Dermis blood vessel endothelial cell (primary cell): ENCODE data around the gene MPPE1. TPM values are rescaled to one million over a fixed set of nuclear protein-coding genes. Genes with fewer than 3 reads are reported as not detected.

Source experiments
- DNase-seq: peaks from one replicate; pipeline ENCODE4 v3.0.0; 2010
- total RNA-seq: library from RNA; depleted of rRNA; stranded (reverse); fragments of >200 nt; gene quantifications from 2 replicates; pipeline ENCODE4 v1.2.3, GENCODE V29; 2014

Gene MPPE1
- total RNA-seq, 1 donor from 2014 or later, result 14.6 TPM

GRCh38 chr18:11884396-11885030 lies 23.6 kb downstream of the MPPE1 start:
- DNase-seq, result no peak

GRCh38 chr18:11883153-11883552 lies 25.0 kb downstream of the MPPE1 start:
- DNase-seq, result peak; percentile 18

GRCh38 chr18:11882636-11883035 lies 25.5 kb downstream of the MPPE1 start:
- DNase-seq, result no peak

GRCh38 chr18:11880586-11881304 lies 27.4 kb downstream of the MPPE1 start:
- DNase-seq, result no peak

GRCh38 chr18:11877497-11878135 lies 30.5 kb downstream of the MPPE1 start:
- no peak for DNase-seq

GRCh38 chr18:11874676-11875075 lies 33.4 kb downstream of the MPPE1 start:
- DNase-seq, result no peak

GRCh38 chr18:11873670-11874340 lies 34.3 kb downstream of the MPPE1 start:
- no peak for DNase-seq

- peak; percentile 62 for DNase-seq
These were observed 35.5 kb downstream of the MPPE1 start for GRCh38 chr18:11872479-11873136.

- no peak for DNase-seq
These were observed 36.6 kb downstream of the MPPE1 start for GRCh38 chr18:11871501-11871900.

- no peak for DNase-seq
These were observed 39.9 kb downstream of the MPPE1 start for GRCh38 chr18:11868230-11868629.

GRCh38 chr18:11866764-11867163 lies 41.4 kb downstream of the MPPE1 start:
- DNase-seq, result no peak

- no peak for DNase-seq
These were observed 41.8 kb downstream of the MPPE1 start for GRCh38 chr18:11866329-11866728.

- no peak for DNase-seq
These were observed 43.0 kb downstream of the MPPE1 start for GRCh38 chr18:11865071-11865470.

- no peak for DNase-seq
These were observed 43.6 kb downstream of the MPPE1 start for GRCh38 chr18:11864471-11864870.

- no peak for DNase-seq
These were observed 45.5 kb downstream of the MPPE1 start for GRCh38 chr18:11862468-11863137.

GRCh38 chr18:11861583-11862288 lies 46.4 kb downstream of the MPPE1 start:
- DNase-seq, result no peak

GRCh38 chr18:11860594-11861450 lies 47.3 kb downstream of the MPPE1 start:
- no peak for DNase-seq

- DNase-seq, result peak; percentile 86
These were observed 48.2 kb downstream of the MPPE1 start for GRCh38 chr18:11859903-11860407.

GRCh38 chr18:11859282-11859830 lies 48.8 kb downstream of the MPPE1 start:
- DNase-seq, result no peak
